Epithelial cell of esophagus (primary cell): Measurements from ENCODE around the gene CGB8.
A peak's percentile ranks its signal among the peaks of the same experiment; 100 is the strongest.

Experiments used
- DNase-seq: peaks from one replicate; pipeline ENCODE4 v3.0.0; 2010; ENCODE audit warnings: low read depth
- H3K4me3 ChIP-seq: 2 replicates; pipeline ENCODE4 v1.5.1; 2011; ENCODE audit warnings: mild to moderate bottlenecking, low read length, control low read depth
- CTCF ChIP-seq: IDR thresholded peaks from 2 replicates; pipeline ENCODE4 v1.5.1; 2011; ENCODE audit warnings: low read depth, mild to moderate bottlenecking, low read length, control low read depth, inconsistent platforms; ENCODE audit not compliant: insufficient read depth; ENCODE audit errors: missing control alignments

The CGB8 gene

GRCh38 chr19:49014123-49014869, 34.6 kb downstream of the CGB8 start:
- DNase-seq: peak; percentile 66
- TF ChIP-seq CTCF: no peak
- no peak overlapping the region for H3K4me3 ChIP-seq

- no peak overlapping the region for H3K4me3 ChIP-seq
- TF ChIP-seq CTCF: no peak
- DNase-seq: no peak
Measured at GRCh38 chr19:49011194-49011593, 37.7 kb downstream of the CGB8 start.

- DNase-seq: no peak
- no peak overlapping the region for H3K4me3 ChIP-seq
- TF ChIP-seq CTCF: no peak
Measured at GRCh38 chr19:49010453-49010852, 38.5 kb downstream of the CGB8 start.

GRCh38 chr19:49009828-49010227, 39.1 kb downstream of the CGB8 start:
- no peak for DNase-seq
- H3K4me3 ChIP-seq: no peak overlapping the region
- TF ChIP-seq CTCF: no peak

GRCh38 chr19:49006905-49007304, 42.0 kb downstream of the CGB8 start:
- H3K4me3 ChIP-seq: no peak overlapping the region
- no peak for DNase-seq
- no peak for TF ChIP-seq CTCF

- no peak overlapping the region for H3K4me3 ChIP-seq
- no peak for DNase-seq
- no peak for TF ChIP-seq CTCF
Measured at GRCh38 chr19:49004964-49005614, 43.8 kb downstream of the CGB8 start.
